SHP77 (cell line): ENCODE data around the gene ADCY1.

Experiments
- DNase-seq, 2 experiments: peaks; one replicate each; lab custom pipeline; 2025; lab: John Stamatoyannopoulos, UW

ADCY1 gene

DNA sequence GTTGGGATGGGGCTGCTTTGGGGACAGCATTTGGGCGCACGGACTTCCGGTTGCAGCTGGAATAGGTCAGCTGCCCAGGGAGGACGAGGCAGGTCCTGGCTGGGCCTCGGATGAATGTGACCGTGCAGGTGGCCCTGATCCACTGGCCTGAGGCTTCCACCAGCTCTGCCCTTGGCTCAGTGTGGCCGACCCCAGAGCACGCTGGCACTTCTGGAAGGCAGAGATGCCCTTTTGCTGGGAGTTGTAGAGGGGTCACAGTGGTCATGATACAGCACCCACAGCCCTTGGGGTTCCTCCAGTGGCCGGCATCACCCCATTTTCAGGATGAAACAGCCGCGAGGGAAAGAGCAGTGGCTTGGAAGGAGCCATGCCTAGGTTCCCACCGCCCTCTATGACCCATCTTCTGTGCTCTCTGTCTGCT lies 19.0 kb downstream of the ADCY1 start:
- no peak for DNase-seq

DNA sequence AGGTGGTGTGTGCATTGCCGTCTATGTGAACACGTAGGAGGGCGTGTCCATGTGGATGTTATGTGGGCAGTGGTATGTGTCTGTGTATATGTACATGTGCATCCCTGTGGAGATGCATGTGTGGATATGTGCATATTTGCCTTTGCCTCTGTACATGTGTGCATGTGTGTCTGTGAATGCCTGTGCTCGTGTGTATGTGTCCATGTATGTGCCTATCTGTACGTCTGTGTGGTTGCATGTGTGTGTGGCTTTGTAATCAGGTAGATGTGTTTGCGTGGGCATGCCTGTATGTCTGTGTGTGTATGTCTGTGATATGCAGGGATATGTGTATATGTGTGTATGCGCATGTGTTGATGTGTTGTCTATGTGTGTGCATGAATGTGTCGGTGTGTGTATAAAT lies 19.7 kb downstream of the ADCY1 start:
- DNase-seq: no peak

DNA sequence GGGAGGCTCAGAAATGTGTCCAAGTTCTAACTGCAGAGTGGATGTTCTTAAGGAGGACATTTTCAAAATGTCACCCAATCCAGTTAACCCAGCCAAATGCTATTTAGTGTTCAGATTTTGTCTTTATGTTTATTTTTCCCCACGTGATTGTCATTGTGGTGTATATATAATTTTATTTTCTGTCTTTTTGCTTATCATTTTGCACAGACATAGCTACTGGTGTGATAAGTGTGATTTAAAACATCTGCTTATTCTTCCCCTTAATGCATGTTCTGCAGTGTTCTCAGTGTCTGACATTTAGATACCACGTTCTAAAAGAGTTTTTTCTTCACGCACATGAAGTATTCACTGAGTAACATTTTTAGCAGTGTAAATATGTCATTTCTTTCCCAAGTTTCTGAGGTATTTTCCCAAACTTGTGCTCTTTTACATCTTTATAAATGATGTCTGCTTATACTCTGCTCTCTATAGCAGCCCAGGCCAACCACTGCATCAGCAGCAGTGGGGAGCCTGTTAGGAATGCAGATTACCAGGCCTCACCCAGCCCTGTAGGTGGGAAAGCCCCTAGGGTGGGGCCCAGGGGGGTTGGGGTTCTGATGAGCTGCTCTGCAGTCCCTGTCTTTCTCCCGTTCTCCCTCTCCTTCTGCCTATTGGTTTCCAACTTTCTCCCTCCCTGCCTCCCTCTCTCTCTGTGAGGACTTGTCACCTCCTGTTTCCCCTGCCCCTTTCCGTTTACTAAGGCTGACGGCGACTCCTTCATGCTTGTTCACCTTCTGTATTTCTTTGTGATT lies 20.8 kb downstream of the ADCY1 start:
- no peak for DNase-seq

DNA sequence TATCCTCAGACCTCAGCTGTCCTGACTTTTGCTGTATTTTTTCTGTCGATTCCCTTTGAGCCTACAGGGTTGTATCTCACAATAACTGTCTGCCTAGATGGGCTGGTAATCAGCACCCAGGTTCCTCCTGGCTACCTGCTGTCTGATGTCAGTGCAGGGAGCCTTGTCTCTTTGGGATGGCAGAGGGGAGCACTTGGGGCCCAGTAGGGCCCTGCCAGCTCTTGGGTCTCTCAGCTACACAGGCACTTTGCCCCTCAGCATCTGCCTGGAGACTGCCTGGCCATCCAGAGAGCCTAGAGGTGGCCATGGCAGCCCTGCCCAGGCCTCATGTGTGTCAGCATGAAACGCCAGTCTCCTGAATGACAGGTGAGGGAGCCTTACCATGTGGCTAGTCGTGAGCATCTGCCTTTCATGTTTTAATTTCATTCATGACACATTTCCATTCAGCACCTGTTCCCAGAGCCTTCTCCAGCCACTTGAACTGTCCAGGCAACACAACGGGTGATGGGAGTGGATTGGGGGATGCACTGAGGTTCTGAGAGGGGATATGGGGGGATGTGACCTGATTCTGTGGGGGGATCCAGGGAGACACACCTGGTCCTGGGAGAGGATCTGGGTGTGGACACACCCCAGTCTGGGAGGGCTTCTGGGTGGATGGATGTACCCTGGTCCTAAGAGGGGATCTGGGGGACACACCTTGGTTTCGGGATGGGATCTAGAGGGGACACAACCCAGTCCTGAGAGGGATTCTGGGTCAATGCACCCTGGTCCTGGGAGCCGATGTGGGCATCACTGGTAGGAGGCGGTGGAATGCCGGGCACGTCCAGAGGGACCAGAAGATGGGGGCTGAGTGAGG lies 21.9 kb downstream of the ADCY1 start:
- DNase-seq: no peak

DNA sequence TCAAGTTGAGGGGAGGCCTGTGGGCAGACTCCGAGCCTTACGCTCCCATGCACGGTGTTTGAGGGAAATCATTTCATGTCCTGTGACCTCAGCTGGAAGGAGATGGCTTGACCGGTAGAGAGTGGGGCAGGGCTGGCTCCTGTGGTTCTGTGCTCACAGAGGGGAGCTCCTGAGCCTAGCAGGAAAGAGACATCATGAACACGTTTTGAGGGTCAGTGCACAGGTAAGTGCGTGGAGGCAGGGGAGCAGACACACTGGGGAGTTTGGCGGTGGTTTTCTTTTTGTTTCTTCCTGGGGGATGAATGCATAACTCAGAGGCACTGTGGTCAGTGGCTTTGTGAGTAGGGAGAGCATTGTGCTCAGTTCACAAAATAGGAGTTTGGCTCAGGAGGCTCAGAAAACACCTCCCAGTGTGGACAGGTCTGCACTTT lies 22.5 kb downstream of the ADCY1 start:
- no peak for DNase-seq

DNA sequence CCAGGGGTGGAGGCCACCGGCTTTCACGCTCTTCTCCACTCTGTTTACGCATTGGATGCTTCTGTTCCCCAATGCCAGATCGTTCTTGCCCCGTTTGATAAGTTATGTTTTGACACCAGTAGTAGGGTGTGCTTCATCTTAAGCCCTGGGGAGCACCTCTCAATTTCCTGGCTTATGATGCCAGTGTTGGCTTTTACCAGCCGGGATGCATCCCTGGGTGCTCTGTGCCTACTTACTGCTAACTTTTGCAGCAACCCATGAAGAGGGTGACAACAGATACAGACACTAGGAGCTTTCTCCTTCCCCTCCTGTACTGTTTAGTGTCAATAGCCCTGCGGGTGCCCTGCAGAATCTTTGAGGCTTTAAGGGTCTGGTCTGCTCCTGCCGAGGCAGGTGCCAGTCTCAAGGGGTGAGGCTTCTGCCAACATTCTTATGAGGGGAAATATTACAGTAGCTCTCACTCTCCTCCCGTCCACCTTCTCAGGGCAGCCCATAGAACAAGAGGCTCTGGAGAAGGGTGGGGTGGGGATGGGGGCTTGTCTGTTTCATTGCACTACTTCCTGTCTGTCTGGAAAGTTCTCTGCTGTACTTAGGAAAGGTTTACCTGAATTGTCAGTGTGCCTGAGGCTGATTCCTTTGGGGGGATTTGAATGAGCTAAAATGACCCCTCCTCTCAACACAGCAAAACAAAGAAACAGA lies 23.3 kb downstream of the ADCY1 start:
- DNase-seq: no peak

DNA sequence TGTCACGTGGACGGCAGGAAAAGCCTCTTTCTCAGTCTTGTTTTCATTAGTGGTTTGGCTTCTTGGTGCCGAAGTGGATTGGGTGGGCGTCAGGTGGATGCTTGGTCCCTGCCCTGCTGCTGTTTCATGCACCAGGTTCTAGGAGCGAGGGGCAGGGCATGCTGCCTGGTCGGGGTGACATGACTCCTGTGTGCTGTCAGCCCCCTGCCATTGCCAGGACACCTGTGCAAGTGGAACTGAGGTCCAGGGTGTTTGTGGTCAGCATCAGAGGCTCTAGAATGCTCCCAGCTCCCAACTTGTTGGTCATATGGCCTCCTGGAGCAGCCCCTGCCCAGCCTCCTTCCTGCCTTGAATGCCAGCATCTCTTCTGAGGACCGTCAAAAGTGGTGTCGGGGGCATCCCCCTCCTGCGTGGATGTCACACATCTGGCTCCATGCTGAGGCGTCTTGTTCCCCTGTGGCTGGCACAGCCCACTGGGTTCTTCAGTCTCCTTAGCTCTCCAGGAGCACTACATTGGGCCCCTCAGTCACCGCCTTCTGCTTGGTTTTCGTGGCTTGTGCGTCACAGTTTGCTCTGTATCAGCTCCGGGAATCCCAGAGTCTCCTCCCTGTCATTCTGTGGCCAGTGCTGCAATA lies 24.8 kb downstream of the ADCY1 start:
- no peak for DNase-seq

DNA sequence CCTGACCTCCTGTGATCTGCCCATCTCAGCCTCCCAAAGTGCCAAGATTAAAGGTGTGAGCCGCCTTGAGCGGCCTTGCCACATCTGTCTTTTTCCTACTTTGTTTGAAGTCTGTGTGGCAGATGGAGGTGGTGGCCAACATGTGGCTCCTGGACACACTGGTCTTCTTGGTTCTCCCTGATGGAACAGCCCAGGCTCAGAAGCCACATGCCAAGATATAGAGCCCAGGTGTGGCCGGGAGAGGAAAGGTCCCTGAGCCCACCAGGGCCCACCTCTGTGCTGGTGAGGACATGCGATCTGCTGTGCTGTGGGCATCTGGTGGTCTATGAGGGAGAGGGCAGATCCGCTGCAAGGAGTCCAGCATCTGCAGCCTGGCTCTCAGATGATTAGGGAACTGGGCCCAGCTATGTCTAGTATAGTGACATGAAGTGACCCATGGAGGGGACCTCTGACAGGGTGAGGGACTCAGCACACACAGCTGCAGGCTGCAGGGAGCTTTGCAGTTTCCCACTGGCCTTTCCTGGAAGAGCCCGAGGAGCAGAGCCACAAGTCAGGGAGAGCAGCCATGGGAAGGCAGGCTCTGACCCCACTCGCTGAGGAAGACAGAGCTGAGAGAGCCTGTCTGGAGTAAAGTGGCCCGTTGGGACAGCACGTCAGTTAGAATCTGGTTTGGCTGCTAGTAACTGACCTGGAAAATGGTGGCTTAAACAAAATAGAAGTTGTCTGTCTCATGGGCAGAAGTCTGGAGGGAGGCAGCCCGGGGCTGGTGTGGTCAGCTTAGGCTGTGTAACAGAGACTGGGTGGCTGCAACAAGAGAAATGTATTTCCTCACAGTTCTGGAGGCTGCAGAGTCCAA lies 25.9 kb downstream of the ADCY1 start:
- DNase-seq: no peak

DNA sequence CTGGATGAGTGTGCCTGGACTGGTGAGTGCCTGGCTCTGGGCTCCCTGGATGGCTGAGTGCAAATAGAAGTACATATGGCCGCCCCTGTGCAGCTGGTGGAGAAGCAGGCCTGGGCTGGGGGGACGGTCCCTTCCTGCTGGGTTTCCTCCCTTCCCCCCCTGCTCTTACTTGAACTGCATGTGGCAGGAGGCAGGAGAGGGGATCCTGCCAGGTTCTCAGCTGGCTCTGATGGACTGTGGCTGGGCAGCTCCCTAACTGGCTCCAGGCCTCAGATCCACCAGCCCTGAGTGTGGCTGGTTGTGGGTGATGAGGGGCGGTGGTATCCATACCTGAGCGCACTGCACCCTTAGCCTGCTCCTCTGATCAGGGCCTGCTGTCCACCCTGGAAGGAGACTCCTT lies 26.9 kb downstream of the ADCY1 start:
- DNase-seq: no peak

DNA sequence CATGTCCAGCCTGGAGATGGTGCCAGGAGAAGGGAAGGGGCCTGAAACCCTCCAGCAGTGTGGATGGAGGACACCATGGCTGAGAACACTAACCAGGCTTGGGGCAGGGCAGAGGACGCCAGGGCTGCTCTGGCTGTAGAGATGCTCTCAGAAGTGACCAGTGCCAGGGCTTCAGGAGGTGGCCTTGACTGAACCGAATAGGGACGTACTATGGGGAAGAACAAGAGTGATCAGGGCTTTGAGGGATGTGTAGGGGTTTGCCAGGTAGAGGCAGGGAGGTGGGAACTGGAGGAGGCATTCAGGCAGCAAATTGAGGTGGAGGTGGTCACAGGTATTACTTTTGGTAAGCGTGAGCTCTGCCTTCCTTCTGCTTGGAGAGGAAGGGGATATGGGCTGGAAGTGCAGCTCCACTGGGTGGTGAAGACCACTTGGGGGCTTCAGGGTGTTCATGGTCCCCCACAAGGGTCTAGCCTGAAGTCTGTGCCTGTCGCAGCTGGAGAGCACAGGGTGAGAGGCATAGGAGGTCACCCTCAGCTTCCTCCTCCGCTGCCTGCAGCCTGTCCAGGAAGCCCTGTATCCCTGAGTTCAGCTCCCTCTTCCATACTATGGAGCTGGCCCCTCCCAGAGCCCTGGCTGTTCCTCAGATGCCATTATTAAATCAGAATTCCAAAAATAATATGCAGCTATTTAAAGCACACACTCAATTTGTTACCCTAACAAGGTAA lies 27.8 kb downstream of the ADCY1 start:
- DNase-seq: no peak

DNA sequence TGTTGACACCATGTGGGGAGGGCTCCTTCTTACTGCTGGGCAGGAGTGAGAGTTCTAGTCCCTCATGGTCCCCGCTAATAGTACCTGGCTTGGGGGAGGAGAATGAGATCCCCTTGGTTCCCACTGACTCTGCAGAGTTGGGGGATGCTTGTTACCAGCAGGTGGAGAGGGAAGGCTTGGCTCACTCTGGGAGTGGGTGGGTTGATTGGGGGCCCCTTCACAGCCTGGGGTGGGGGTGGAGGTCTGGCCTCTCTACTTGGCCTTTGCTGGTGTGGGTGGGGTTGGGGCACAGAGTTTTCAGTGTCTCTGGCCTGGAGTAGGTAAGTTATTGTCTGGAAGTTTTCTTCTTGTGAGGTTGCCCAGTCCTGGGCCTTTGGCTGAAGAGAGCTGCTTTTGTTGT lies 31.9 kb downstream of the ADCY1 start:
- no peak for DNase-seq

DNA sequence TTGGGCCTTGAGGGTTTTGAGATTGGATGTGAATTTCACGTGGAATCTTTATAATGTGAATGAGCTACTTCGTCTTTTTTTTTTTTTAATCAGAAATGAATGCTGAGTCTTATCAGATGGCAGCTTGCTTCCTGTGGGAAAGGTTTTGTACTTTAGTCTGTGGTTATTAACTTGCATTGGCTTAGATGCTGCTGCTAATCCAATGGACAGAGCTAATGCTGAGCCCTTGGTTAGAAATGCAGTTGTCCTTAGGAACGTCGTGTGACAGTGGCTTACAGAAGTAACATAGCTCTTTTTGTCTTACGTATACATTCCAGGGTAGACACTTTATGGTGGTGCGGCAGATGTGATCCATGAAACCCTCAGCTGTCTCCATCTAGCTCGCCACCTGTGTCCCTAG lies 32.8 kb downstream of the ADCY1 start:
- no peak for DNase-seq

DNA sequence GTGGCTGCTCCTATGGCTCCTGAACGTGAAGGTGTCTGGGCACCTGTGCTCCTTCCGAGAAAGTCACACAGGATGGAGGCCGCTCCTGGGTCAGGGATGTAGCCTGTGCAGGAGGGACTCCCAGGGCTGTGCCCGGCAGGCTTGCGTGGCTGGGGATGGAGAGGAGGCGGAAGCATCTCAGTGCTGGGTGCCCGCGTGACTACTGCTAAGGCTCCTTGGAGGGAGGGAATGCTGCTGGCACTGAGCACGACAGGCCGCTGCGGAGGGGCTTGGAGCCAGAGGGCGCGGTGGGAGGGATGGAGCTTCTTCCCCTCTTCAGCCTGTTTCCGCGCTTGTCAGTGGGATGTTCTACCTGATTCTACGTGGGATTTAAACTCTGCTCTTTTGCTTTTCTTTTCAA lies 35.0 kb downstream of the ADCY1 start:
- DNase-seq: no peak

DNA sequence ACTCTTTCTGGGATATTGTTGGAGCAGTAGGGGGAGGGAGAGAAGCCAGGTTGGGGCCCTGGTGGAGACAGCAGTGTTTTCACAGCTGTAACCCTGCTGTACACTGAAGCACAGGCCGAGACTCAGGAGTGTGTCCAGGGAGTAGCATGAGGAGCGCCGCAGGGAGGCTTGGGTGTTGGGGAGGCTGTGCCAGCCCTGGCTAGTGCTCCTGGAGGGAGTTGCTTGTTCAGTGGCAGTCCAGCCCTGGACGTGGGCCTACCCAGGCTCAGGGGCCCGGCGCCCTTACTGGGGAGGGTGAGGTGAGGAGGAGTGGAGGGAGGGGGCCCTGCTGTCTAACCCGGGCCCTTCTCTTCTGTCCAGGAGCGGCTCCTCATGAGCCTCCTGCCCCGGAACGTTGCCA lies 35.9 kb downstream of the ADCY1 start:
- no peak for DNase-seq

DNA sequence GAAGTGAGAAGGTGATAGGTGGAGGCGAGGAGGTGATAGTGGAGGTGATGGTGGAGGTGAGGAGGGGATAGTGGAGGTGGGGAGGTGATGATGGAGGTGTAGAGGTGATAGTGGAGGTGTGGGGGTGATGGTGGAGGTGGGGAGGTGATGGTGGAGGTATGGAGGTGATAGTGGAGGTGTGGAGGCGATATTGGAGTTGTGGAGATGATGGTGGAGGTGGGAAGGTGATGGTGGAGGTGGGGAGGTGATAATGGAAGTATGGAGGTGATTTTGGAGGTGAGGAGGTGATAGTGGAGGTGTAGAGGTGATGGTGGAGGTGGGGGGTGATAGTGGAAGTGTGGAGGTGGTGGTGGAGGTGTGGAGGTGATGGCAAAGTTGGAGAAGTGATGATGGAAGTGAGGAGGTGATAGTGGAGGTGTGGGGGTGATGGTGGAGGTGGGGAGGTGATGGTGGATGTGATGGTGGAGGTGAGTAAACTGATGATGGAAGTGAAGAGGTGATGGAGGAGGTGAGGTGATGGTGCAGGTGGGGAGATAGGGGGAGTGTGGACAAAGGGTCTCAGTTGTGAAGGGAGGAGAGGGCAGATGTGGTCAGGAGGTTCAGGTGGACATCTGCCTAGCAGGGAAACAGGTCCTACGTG lies 36.6 kb downstream of the ADCY1 start:
- no peak for DNase-seq

DNA sequence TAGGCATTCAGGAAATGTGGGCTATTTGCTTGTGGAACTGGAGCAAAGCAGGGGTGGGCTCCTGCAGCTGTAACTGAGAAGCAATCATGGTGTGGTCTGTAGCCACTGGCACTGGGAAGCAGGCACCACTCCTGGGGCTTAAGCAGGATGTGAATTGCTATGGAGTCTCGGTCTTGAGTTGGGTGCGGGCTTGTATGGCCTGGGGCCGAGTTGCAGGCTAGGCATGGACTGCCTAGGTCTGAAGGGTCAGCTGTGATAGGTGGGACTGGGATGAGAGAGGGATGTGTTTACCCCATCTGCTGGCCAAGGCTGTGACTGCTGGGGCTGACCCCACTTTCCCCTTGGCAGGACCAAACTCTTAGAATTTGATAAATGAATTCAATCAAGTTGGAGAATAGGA lies 43.0 kb downstream of the ADCY1 start:
- no peak for DNase-seq

DNA sequence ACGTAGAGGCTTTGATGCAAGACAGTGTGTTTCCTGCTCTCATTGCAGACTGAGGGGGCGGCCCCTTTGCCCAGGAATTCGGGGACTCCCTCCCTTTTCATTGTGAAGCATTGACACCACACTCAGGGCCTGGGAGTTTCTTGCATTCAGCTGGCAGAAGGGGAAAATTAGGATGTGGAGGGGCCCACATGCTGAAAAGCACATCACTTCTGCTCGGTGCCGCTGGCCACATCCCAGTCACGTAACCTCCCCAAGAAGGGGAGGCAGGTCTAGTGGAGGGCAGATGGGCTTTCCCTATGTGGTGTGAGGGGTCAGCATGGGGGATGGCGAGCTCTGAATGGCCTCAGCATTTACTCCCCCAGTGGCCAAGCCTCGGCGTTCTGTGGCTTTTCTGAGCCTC lies 47.9 kb downstream of the ADCY1 start:
- no peak for DNase-seq

DNA sequence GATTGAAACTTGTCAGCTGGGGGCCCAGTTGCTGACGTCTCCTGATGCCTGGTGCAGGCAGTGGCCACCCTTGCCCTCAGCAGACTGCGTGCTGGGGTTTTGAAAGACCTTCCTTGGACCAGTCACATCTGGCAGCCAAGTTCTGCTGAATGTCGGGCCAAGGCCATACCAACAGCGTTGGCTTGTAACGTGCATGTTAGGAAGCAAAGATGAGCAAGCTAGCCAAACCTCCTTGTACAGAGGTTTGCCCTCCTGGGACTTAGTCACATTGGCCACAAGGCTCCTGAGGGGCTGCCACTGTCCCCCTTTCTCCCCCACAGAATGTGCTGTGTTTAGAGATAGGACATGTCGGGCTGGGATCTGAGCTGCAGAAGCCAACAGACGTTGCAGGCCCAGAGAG lies 49.0 kb downstream of the ADCY1 start:
- no peak for DNase-seq

DNA sequence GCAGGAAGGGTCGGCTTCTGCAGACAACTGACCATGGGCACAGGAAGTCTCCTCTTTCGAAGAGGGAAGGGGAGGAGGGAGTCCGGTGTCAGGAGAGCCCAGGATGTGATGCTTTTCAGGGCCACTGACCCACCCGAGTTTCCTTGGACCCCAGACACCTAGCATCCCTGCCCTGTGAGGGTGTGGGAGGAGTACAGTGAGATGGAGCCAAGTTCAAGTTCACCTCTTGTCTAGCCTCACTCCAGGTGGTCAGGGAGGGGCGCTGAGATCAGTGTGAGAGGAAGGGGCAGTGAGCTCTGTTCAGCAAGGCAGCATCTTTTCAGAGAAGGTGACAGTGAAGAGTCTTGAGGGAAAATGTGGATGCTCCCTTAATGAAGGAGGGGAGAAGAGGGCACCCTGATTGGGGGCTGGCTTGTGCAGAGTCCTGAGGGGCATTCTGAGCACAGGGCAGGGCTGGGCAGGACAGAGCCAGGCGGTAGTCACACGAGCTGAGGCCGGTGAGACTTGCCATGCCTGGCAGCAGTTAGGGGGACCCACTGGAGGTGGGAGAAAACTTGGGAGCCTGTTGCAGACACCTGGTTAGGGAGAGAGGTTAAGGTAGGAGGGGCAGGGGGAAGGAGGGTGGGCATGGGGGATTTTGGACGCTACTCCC lies 49.7 kb downstream of the ADCY1 start:
- no peak for DNase-seq

DNA sequence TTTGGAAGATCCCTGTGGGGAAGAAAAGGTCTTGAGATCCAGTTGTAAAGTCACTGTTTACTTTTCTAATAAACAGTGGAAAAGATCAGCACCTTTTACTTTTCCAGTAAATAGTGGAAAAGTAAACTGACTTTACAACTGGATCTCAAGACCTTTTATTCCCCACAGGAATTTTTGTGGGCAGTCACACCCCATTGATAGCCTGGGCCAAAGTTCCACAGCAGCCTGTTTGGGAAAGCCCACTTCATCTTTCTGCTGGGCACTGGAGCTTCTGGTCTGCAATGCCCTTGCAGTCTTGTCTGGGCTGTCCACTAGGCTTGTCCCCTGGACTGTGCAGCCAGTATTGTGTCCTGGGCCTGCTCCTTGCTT lies 50.2 kb downstream of the ADCY1 start:
- no peak for DNase-seq
